Stomach smooth muscle (tissue), 2 donors: Measurements from ENCODE around the gene DPY19L2.
"Not testable (repeated sequence)": the region's sequence is repeated elsewhere in the genome, so short reads cannot be mapped to it uniquely, and the experiment has no call there.

ENCODE experiments used
- H3K27ac ChIP-seq: one replicate; pipeline ENCODE4 v1.7.0; 2013; ENCODE audit warnings: mild to moderate bottlenecking, low read length, inconsistent platforms
- H3K27me3 ChIP-seq, 2 donors: one replicate each; pipeline ENCODE4 v1.7.0; 2013; ENCODE audit warnings: low read length in 2 of 2; ENCODE audit not compliant: insufficient read depth in 2 of 2, control insufficient read depth in 1 of 2
- H3K36me3 ChIP-seq, 2 donors: one replicate each; pipeline ENCODE4 v1.7.0; 2013; ENCODE audit warnings: low read length in 2 of 2; ENCODE audit not compliant: control insufficient read depth in 2 of 2, insufficient read depth in 2 of 2
- H3K4me1 ChIP-seq: one replicate; pipeline ENCODE4 v1.7.0; 2013; ENCODE audit warnings: low read length; ENCODE audit not compliant: control insufficient read depth, insufficient read depth
- H3K4me3 ChIP-seq, 2 donors: one replicate each; pipeline ENCODE4 v1.7.0; 2013; ENCODE audit warnings: low read length in 2 of 2
- H3K9ac ChIP-seq, 2 donors: one replicate each; pipeline ENCODE4 v1.7.0; 2013; ENCODE audit warnings: low read length in 2 of 2, mild to moderate bottlenecking in 1 of 2
- H3K9me3 ChIP-seq, 2 donors: one replicate each; pipeline ENCODE4 v1.7.0; 2013; ENCODE audit warnings: low read length in 2 of 2; ENCODE audit not compliant: control insufficient read depth in 2 of 2
- donor health status: healthy.
- donor health status: Pancreatic carcinoma.

DPY19L2 gene

GRCh38 chr12:63529641-63530040 is 138.7 kb downstream of the DPY19L2 start:
- not testable (repeated sequence) for H3K4me1 ChIP-seq, H3K27me3 ChIP-seq, H3K4me3 ChIP-seq, H3K27ac ChIP-seq, H3K9ac ChIP-seq, H3K9me3 ChIP-seq, H3K36me3 ChIP-seq

DNA sequence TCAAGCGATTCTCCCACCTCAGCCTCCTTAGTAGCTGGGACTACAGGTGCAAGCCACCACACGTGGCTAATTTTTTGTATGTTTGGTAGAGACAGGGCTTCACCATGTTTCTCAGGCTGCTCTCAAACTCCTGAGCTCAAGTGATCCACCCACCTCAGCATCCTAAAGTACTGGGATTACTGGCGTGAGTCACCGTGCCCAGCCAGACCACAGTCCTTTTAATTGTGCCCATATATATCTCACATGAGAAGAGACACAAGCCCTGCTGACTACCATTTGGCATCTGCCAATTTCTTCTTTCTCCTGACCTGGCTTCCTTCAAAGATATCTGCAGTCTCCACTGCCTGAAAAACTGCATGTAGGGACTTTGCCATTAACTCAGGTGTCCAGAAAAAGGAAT is 142.5 kb downstream of the DPY19L2 start:
- Histone ChIP-seq H3K36me3 (no peaks in the 10 kb centered on the region), H3K27me3 (no peaks in the 10 kb centered on the region), H3K27ac (no peak overlapping the region), H3K9ac (no peak overlapping the region), H3K9me3 (no peaks in the 10 kb centered on the region), H3K4me3 (no peak overlapping the region), H3K4me1 (no peaks in the 10 kb centered on the region)

DNA sequence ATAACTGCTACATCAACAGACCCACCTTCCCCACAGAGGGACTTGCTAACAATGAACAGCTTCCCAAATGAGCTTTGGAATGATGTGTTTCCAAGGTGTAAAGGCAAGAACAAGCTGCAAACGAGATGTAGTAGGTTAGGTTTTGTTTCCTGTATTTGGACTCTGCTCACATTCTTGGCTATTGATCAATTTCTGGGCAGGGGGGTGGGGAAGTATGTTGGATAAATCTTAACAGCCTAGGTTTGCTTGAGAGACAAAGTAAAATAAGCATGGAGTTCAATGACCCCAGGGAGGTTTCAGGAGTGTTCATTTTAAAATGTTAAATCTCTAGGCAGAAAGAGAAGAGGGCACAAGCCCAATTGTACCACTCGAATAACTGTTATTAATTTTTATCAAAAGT is 146.6 kb downstream of the DPY19L2 start:
- Histone ChIP-seq H3K27ac (no peak overlapping the region), H3K36me3 (no peaks in the 10 kb centered on the region), H3K27me3 (no peaks in the 10 kb centered on the region), H3K9me3 (no peaks in the 10 kb centered on the region), H3K9ac (no peak overlapping the region), H3K4me3 (no peak overlapping the region), H3K4me1 (no peaks in the 10 kb centered on the region)
